Activated CD4-positive, alpha-beta T cell treated with anti-CD3 and anti-CD28 coated beads, Interleukin-2, Interleukin-6, amounts not matched to agents 100 ng/mL and 50 ng/mL, durations not matched to agents 16 hours and 8 hours (primary cell): ENCODE results near the gene STK17B.

ENCODE experiments used
- DNase-seq: peaks from one replicate; pipeline ENCODE4 v3.0.0-alpha.2; 2020

Gene STK17B

DNA sequence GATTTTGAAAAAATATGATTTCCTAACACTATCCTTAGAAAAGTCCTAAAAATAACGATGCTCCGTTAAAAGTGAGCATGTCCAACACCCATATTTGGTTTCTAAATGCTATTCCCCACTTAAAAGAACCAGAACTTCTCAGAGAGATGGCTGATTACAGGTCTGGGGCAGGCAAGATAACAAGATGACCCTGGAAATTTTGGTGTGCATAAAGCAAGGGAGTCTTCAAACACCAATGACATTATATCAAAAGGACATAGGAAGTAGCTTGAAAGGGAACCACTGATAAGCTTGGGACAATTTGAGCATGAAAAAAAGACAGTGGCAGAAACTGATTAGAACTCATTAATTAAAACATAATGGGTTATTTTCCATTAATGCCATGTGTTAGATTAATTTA, 17.9 kb downstream of the STK17B start:
- DNase-seq: no peak

DNA sequence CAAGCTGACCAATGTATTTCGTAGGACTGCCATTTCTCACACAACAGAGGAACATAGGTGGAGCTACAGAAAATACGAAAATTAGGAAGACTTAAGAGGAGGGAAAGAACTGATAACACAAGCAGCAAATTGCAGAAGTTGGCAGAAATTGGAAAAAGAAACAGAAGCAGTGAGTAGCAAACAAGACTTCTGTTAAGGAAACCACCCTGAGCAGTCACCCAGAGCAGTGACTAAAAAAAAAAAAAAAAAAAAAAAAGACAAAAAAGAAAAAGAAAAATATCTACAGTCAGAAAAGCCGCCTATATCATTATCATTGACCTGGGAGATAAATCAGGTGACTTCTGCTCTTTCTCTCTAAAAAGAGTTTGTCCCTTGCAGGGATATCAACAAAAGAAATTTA, 21.4 kb downstream of the STK17B start:
- DNase-seq: no peak

- no peak for DNase-seq
Observed at GRCh38 chr2:196148736-196149135, 22.6 kb downstream of the STK17B start.

DNA sequence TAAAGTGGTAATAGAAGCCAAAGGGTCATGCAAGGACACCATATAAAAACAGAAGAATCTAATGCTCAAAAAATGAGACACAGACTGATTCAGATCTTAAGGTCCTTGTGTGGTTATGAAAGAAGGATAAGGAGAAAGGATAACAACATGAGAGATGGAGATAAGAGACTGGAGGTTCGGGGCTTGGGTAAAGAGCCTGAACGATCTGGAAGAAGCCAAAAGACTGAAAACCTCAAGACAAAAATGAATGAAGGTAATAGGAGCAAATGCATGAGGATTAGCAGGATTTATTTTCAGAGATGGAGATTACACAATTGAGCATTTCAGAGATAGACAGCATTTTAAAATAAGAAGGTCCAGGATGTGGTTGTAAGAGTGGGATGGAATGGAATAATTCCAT, 26.1 kb downstream of the STK17B start:
- DNase-seq: no peak

- DNase-seq: no peak
Observed at GRCh38 chr2:196144513-196145126, 26.8 kb downstream of the STK17B start.

- no peak for DNase-seq
Observed at GRCh38 chr2:196143730-196144131, 27.6 kb downstream of the STK17B start.

DNA sequence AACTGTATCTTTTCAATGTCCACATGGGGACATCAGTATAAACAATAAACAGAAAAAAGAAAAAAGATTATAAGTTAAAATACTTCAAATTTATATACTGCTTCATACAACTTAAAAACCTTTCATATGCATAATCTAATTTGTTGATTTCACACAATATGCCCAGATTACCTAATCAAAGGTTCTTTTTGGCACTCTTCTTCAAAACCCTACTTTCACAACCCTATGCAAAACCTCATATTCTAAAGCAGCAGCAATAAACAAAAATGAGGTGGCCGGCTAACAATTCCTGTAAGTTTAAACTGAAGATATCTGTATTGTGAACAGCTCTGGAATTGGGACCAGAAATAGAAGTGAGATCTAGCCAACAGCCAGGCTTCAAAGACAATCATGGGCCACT, 28.6 kb downstream of the STK17B start:
- no peak for DNase-seq

GRCh38 chr2:196140213-196140612, 31.2 kb downstream of the STK17B start:
- DNase-seq: no peak

GRCh38 chr2:196137271-196137670, 34.1 kb downstream of the STK17B start:
- no peak for DNase-seq

DNA sequence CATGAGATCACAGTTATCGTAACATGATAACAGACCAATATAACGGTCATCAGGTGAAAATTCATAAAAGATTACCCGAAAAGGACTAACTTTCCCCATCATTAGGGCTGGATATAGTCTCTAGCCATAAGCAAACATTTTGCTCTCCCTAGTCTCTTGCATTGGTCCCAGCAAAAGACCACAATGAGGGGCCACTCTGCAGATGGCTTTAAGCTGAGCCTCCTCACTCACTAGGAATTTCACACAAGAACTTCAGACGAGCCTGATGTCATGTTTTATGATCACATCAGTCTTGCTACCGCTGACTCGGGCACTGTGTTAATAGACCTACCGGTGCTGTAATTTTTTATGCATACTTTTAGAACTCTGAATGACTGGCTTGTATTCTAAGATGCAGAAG, 35.2 kb downstream of the STK17B start:
- no peak for DNase-seq

DNA sequence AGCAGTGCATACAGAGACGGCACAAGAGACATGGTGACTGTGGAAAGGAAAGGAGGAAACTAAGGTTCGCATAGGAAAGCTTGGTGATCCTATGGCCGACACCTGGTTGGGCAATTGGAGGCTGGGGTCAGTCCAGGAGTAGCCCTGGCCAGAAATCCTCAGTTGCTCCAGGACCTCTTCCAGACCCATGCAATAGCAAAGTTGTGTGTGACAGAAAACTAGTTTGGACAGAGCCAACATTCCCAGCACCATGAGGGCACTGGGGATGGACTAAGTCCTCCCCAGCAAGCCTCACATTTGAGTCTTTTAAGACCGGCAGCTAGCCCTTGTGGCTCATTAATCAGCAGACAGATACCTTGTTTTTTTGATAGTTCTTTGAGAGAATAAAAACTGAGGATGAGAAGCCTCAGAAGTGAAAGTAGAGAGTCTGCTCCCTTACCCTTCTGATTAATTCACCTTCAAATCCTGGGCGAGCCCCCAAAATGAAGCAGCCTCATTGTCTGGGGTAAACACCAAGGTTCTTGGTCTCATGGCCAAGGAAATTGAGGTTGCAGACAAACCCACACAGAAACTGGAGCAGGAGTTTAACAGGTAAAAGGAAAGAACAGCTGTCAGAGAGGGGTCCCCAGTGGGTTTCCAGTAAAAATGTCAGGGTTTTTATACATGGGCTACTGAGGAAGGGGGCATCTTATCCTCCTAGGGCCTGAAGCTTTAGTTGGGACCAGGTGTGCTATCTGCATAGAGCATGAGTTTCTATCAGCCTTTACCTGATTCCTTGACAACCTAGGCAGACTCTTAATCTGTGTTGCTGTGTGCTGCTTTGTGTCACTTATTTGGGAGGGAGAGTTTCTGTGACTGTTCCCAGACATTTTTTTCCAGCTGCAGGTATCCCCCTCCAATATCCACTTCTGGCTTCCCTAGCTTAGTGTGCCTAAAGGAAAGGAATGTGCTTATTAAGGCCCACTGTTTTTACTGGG, 39.1 kb downstream of the STK17B start:
- DNase-seq: peak; percentile 39

DNA sequence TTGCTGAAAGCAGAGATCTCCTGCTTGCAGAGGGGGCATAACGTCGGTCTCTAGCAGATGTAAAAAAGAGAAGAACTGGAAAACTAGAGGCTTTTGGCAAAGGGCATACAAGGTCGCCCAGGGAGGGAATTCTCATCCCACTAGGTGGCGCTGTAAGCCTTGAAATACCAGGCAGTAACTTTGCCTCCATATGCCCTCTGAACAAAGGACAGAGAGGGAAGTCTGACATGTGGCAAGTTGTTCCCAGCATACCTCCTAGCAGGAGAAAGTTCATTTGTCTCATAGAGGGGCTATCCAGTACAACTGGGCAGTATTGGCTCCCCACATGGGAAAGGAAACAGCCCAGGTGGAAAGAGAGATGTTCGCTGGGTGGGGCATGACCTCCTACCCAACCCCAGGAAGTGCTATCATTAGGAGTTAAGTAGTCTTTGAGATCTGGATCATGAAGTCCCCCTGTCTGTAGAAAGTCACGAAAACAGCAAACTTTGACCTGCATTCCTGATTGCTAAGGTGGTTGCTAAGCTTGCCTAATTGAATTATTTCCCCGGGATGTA, 39.9 kb downstream of the STK17B start:
- peak; percentile 78 for DNase-seq

DNA sequence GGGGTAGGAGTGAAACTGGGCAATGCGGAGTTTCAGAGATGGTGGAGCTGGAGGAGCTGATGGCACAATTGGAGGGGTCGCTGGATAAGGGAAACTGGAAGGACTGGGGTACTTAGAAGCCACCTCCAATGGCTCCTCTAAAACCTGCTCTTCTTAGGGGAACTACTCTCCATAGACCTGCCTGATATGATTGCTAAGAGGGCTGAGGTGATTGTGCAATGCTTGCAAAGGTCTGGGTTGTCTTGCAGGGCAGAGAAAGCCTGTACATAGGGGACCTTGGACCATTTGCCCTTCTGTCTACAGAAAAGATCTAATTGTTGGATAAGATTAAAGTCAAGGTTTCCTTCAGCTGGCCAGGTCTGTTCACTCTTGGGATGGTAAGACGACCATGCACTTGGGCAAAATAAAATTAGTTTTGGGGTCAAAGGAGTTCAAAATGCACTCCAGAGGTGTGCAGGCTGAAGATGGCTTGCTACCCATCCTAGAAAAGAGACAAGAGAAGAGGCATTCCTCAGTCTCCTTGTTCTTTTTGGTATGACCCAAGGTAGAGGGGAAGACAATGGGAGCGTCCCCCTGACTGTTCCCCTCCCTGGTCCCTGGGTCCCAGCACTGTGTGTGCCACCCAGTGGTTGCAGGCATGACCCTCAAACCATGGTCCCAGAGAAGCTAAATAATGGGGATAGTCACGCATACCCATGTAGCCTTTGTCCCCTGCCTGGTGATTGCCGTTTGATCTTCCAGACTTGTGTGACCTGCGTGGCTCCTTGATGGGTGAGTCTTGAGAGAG, 41.1 kb downstream of the STK17B start:
- no peak for DNase-seq

- DNase-seq: no peak
Observed at GRCh38 chr2:196128749-196129148, 42.6 kb downstream of the STK17B start.

- DNase-seq: no peak
Observed at GRCh38 chr2:196125596-196125995, 45.8 kb downstream of the STK17B start.

- no peak for DNase-seq
Observed at GRCh38 chr2:196123679-196124373, 47.6 kb downstream of the STK17B start.

- no peak for DNase-seq
Observed at GRCh38 chr2:196119926-196120325, 51.5 kb downstream of the STK17B start.

DNA sequence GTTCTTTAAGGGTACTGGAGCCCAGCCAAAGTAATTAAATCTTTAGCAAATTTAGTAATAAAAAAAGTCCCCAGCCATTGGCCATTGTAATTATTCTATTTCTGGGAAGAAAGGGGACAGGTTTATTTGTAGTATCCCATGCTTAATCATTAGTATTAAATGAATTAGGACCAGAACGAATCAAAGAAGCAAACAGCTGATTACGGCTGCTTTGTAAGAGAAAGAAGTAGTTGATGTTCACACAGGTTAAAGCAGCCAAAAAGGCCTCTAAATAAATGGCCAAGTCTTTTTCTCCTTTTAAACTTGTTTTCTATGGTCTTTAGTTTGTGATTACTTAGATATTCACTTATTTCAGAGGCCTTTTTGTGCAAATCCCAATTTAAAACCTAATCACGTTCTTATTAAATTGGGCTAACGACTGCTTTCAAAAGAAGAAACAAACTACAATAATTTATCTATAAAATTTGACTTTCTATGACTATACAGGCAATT, 54.1 kb downstream of the STK17B start:
- no peak for DNase-seq

DNA sequence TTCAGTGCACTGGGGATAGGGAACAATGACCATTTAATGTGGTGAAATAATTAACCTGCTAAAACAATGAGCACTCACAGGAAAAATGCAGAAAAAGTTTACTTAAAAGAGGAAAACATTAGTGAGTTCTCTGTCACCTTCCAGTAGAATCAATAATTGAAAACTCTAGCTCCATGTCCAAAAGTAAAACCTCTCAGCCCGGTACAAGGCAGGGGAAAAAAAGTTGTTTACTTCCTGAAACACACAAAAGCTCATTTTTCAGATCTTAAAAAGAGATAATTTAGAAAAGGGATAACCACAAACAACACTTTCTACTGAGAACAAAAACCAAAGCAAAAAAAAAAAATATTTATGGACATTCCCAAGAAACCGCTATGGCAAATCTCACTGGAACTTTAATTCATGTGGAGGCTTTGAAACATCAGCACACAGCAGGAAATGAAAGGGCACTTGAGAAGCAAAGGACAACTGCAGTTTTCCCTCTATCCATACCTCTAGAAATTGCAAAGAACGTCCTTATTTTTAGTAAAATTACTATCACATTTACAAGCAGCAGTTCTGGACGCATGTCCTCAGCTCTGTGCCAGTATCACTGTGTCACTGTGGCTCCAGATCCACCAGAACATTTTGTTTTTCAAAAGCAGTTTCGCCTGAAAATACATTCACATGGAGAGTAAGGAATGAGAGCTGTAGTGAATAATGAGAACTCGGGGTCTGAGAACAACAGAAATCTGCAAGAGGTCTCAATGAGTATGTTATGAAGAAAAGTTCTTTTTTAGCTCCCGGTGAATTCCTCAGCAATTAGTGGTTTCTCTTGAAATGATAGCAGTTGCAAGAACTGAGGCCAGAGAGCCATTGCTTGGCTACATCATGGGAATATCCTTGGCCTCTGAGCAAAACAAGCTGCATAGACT, 58.1 kb downstream of the STK17B start:
- no peak for DNase-seq

DNA sequence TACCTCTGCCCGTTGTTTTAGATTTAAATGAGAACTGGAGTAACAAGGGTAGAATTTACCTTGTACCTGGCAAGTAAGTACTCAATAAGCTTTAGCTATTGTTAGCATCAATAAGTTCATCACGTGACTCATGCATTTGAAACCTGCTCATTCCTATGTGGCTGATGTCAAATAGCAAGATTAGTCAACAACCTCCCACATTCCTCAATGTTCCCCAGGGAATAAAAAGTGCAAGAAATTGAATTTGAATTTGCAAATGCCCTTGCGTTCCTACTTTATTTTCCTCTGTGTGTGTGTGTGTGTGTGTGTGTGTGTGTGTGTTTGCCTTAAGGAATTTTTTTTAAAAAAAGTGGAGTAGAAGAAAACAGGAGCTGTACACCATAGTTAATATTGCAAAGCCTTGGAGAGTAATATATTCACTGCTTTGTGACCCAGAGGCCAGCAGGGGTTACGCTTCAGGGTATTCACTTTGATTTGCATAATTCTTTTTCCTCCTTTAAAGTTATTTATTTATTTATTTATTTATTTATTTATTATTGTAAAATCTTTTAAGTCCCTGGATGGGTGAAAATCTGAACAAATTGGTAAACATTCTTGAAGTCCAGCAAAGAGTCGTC, 58.9 kb downstream of the STK17B start:
- DNase-seq: no peak

DNA sequence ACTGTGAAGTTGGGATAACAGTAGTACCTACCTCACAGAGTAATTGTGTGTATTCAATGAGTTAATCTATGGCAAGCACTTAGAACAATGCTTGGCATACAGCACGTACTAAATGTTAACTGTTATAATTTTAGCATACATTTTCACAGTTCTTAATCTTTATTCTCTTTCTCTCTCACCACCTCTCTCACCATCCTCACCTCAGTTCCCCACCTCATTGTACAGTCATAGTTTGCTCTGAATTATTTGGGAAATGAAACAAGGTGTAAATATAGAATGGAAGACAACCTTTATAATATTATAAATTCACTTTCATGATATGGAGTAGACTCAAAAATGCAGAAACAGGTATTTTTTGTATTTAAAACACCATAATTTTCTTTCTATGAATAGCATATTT, 62.8 kb downstream of the STK17B start:
- no peak for DNase-seq
